Middle frontal gyrus (tissue), 1 donor: ENCODE results near the gene PIK3AP1.
"Not testable (repeated sequence)": the region's sequence is repeated elsewhere in the genome, so short reads cannot be mapped to it uniquely, and the experiment has no call there.

Experiments used
- DNase-seq: peaks from one replicate; pipeline ENCODE4 v3.0.0-alpha.2; 2015; ENCODE audit warnings: low spot score; ENCODE audit errors: extremely low spot score

PIK3AP1 gene

DNA sequence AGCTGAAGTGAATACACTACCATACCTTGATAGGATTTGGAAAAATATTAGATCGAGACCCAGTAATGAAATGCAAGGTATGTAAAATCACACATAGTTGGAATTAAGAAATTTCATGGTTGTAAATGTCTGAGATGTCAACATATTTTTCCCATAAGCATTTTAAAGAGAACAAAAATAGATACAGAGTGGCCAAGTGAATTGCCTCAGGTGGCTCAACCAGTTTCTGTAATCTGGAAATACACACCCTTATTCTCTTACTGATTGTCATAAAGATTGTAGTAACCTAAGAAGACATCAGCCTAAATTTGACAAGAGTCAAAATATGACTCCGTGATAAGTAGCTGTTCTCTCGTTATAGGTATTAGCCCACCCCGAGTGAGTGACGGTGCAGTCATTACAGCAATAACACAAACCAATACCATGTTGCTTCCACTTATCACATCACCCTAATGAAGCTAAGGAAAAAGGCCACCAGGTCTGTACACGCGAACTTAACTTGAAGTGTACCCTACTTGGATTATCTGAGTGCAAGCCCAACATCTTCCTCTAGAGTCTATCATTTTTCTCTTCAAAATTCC is 23.4 kb downstream of the PIK3AP1 start:
- no peak for DNase-seq

GRCh38 chr10:96695975-96696634 is 24.2 kb downstream of the PIK3AP1 start:
- no peak for DNase-seq

- DNase-seq = no peak
Observed at GRCh38 chr10:96695366-96695765, 24.9 kb downstream of the PIK3AP1 start.

GRCh38 chr10:96693431-96693830 is 26.9 kb downstream of the PIK3AP1 start:
- DNase-seq = no peak

- no peak for DNase-seq
Observed at GRCh38 chr10:96692427-96692826, 27.9 kb downstream of the PIK3AP1 start.

- DNase-seq = no peak
Observed at GRCh38 chr10:96691761-96692160, 28.6 kb downstream of the PIK3AP1 start.

GRCh38 chr10:96690755-96691730 is 29.3 kb downstream of the PIK3AP1 start:
- DNase-seq = no peak

- no peak for DNase-seq
Observed at GRCh38 chr10:96688789-96689188, 31.5 kb downstream of the PIK3AP1 start.

- no peak for DNase-seq
Observed at GRCh38 chr10:96687317-96688012, 32.8 kb downstream of the PIK3AP1 start.

DNA sequence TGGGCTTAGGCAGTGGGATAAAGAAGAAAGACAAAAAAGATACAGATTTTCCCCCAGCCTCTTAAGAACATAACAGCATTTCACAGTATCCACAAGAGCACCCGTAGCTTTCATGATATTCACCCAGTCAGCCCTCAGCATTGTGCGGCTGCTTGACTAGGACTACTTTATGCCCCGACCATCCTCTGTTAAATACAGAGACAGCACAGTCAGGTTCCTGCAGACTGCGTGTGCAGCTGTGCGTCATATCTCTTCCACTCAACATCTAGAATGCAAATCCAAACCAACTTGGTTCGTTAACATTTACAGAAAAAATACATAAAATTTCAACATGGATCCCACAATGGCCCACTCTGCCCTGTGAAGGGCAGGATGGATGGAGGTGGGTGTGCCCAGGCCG is 33.8 kb downstream of the PIK3AP1 start:
- no peak for DNase-seq

GRCh38 chr10:96685306-96685705 is 35.0 kb downstream of the PIK3AP1 start:
- no peak for DNase-seq

DNA sequence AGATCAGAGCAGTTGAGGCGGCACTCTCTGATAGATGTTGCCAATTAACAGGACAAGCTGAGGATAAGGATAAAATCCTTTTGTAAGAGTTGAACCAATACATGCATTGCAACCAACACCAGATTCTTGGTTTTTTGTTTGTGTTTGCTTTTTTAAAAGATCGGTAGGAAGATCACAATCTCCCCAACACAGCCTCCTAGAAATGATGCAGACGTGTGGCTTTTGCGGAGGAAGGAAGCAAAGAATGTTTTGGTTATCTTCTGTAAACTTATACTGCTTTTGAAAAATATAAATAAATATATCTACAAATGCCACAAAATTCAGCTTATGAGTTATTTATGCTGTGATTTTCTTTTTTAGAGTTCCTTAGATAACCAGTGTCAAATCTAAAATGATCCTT is 35.5 kb downstream of the PIK3AP1 start:
- DNase-seq = no peak

GRCh38 chr10:96683710-96684109 is 36.6 kb downstream of the PIK3AP1 start:
- no peak for DNase-seq

DNA sequence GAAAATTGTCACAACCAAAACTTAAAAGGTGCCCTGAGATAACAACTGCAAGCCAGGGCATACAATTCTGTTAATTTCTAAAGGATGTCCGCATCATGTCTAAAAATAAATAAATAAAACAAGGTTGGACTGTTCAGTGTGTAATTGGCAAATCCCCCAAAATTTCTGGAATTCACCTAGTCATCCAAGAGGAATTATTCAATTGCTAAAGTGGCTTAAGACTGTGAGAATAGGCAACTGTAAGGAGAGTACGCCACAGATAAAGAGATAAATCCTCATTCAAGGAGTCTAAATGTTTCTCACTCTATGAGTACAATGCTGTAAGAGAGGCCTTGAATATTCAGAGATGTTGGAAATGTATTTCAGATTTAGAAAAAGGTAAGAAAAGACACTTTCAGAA is 37.2 kb downstream of the PIK3AP1 start:
- DNase-seq = no peak

- DNase-seq = no peak
Observed at GRCh38 chr10:96681524-96681923, 38.8 kb downstream of the PIK3AP1 start.

- DNase-seq = not testable (repeated sequence)
Observed at GRCh38 chr10:96680463-96680862, 39.9 kb downstream of the PIK3AP1 start.

GRCh38 chr10:96678725-96679124 is 41.6 kb downstream of the PIK3AP1 start:
- DNase-seq = no peak

GRCh38 chr10:96676272-96677112 is 43.8 kb downstream of the PIK3AP1 start:
- no peak for DNase-seq

GRCh38 chr10:96675846-96676245 is 44.5 kb downstream of the PIK3AP1 start:
- DNase-seq = no peak

GRCh38 chr10:96673318-96674099 is 46.8 kb downstream of the PIK3AP1 start:
- DNase-seq = no peak
